Activated effector memory CD4-positive, alpha-beta T cell treated with Interleukin-2 at 50 U/mL for 16 hours (primary cell): ENCODE measurements around the gene SARS2.
A peak's percentile ranks its signal among the peaks of the same experiment; 100 is the strongest.
"Not testable (repeated sequence)": the region's sequence is repeated elsewhere in the genome, so short reads cannot be mapped to it uniquely, and the experiment has no call there.

ENCODE experiments used
- DNase-seq: peaks from one replicate; pipeline ENCODE4 v3.0.0-alpha.2; 2020

The SARS2 gene

DNA sequence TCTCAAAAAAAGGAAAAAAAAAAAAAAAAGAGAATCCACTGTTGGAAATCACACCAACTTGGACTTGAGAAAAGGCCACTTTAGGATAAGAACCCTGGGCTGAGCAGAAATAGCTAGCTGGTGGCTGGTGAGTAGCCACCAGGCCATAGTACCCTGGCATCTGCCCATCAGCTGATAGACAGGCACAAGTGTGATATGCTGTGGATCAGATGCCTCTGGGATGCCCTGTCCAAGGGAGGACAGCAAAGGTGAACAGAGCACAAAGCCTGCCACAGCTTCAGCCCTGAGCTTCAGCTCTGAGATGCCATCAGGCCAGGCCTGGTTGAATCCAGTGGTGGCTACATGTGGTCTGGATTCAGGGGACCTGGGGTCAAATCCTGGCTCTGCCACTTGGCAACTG lies 39.9 kb downstream of the SARS2 start:
- DNase-seq, result no peak

DNA sequence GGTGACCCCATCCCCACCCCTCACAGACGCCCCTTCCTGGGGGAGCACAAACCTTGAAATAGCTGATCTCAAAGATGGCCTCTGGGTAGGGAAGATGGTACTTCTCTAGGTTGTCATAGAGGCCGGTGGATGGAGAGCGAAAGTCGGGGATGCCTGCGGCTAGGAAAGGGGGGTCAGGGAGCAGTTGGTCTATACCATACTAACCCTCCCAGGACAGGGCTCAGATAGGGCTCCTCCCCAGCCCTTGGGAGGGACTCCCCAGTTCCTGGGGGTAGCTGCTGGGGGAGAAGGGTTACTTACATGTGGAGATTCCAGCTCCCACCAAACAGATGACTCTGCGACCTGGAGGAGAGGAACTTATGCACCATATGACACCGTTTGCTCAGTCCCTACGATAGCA lies 40.8 kb downstream of the SARS2 start:
- no peak for DNase-seq

DNA sequence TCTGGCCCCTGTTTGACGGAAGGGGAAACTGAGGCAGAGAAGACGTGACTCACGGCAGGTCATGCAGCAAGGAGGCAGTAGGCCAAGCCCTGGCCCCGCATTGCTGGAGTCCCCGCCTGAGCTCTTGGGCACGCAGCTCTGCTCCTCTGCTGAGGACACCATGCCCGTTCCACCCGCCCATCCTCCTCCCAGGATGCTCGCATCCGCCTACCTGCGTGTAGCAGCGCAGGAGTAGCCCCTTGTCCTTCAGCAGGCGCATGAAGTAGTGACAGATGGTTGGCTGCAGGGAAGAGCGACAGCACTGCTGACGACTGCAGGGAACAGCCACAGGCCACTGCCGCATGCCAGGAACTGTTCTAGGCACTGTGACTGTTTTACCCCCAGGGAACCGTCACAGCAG lies 41.7 kb downstream of the SARS2 start:
- DNase-seq, result no peak

DNA sequence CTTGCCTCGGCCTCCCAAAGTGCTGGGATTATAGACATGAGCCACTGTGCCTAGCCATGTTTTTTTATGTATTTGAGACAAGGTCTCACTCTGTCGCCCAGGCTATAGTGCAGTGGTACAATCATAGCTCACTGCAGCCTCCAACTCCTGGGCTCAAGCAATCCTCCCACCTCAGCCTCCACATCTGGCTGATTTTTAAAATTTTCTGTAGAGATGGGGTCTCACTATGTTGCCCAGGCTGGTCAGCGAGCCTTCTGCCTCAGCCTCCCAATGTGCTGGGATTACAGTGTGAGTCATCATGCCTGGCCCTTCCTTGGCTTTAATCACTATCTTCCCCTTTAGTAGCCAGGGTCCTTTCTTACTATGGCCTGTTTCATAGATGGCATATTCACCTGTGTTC lies 45.9 kb downstream of the SARS2 start:
- not testable (repeated sequence) for DNase-seq

DNA sequence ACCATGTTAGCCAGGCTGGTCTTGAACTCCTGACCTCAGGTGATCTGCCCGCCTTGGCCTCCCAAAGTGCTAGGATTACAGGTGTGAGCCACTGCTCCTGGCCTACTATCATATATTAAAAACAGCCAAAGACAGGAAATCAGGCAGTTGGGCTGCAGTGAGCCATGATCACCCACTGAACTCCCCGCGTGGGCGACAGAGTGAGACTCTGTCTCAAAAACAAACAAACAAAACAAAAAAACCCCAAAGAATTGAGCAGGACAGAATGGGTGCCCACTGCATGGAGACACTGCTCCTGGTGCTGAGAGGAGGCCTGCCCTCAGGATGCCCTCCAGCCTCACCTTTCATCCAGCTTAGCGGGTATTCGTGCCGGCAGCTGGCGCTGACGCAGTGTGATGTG lies 47.3 kb downstream of the SARS2 start:
- no peak for DNase-seq

DNA sequence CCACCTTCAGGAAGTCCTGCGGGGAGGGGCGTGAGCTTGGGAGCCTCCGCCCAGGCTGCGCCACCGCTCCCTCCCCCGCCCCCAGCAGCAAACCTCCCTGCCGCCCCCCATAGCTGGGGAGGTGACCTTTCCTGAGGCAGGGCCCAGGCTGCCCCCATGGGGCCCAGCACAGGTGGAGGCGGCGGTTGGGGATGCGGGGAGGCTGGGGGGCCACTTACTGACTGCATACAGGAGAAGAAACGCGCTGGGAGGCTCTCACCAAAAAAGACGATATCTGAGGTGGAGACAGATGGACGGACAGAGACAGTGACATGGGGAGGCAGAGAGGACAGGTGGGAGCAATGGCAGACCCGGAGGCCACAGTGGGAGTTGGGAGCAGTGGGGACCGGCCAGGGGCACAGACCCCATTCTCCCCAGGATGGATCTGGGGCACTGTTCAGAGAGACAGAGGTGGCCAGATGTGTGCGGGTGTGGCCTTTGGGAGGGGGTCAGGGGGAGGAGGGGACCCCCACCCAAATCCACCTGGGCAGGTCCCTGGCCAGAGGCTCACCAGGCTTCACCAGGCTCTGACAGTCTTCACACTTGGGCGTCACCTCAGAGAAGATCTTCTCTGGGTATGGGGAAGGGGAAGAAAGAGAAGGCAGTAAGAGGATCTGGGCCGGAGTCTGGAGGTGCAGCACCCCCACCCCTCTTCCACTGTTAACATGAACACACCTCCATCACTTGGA lies 49.5 kb downstream of the SARS2 start:
- DNase-seq, result no peak

DNA sequence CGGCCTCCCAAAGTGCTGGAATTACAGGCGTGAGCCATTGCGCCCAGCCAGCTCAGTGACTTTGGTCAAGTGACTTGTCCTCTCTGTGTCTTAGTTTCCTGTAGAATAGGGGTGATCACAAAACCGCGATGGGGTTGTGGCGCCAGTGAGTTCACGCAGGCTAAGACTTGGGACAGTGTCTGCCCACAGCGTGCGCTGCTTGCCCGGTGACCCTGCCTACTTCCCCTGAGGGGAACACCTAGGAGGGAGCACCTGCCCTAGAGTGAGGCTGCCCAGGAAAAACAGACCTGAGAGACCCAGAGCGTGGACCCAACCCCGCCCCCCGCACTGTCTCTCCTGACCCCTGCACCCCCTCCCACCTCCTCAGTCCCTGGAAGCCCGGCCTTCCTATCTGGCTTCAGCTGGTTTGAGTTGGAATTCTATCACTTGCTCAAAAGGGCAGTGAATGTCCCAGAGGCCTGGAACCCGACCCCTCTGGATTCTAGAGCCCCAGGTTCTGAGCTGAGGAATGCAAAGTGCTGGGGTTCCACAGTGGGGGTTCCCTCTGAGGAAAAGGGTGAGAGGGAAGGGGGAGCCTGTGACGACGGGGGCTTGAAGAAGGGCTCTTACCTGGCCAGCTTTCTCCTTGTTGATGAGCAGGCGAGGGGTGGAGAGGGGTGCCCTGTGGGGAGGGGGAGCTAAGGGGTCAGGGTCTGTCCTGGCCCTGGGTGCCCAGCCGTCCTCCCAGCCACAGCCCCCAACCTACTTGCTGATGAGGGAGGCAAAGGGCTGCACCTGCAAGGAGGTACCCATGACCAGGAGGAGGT lies 50.3 kb downstream of the SARS2 start:
- no peak for DNase-seq

DNA sequence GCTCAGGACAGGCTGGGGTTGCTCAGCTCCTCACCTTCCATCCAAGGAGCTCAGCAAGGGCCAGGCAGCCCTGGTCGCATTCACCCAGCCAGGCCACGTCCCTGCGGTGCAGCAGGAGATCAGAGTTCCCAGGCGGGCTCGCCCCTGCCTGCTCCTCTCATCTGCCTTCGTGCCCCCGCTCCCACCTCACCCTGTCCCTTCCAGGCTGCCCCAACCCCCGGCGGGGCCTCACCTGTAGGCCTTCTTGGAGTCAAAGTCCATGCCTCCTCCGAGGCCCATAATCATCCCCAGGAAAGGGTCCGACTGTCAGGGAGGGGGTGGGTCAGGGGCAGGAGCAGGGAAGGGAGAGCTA lies 51.2 kb downstream of the SARS2 start:
- DNase-seq, result no peak

DNA sequence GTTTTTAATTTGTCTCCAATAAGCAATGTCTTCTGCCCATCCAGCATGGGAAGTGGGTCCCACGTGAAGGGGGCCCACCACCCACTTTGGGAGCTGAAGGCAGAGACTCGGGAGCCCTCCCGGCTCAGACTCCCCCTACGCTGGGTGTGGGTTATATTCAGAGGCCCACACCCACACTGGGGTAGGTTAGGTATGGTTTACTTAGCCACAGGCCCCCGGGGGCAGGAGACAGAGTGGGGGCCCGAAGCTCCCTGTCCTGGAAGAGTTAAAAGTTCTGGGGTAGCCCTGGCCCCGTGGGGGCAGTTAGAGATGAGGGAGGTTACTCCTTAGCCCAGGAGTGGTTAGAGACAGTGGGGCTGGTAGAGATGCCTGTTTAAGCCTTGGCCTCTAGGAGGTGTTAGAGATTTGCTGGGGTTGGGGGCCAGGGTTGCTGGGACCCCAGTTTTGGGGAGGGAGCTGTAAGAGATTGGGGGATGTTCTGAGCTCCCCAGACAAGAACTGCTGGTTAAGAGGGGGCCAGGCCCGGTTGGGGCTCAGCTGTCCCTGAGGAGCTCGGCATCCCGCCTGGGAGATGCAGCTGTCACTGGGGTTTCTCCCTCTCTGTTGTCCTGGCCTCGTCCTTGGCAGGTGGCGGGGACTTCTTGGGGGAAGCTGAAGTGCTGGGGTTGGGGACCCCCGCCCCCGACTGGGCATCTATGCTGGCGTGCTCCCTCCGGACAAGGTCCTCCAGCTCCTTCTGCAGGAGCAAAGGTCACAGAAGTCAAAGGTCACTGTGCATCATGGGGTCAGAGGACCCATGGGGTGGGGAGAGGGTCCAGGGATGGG lies 51.8 kb downstream of the SARS2 start:
- DNase-seq, result no peak

DNA sequence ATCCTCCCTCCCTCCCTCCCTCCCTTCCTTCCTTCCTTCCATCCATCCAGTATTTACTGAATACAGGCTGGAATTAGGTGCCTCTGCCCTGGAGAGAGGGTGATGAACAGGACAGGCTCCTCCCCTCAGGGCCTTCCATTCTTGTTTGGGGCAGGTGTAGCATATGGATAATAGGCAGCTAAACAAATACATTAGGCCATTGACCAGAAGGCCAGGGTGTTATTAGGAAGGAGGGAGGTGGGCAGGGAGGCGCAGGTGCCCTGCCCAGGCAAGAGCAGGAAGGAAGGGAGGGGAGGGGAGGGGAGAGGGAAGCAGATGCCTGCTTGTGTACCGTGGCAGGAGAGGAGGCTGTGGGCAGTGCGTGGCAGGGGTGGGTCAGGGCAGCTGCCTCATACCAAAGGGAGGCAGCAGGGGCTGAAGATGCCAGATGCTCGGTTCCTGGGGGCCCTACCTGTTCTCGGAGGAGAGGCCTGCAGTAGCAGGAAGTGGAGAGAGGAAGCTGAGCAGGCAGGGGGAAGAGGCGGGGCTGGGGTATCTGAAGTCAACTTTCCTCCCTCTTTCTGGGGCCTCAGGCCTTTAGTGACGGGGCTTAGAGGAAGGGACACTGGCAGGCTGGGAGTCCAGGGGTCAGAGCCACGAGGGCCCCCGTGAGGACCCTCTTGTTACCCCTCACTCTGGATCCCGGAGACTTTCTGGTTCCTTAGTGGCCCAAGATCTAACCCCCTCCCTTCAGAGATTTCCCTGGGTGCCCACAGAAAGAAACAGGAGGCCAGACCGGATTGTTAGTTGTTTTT lies 52.6 kb downstream of the SARS2 start, which contains the start of gene RINL:
TSS of gene RINL (minus strand) at position 495 of the 794 bp plus-strand sequence. CDS start 1,533 bp downstream, outside the sequence.
- DNase-seq, result peak; percentile 68

DNA sequence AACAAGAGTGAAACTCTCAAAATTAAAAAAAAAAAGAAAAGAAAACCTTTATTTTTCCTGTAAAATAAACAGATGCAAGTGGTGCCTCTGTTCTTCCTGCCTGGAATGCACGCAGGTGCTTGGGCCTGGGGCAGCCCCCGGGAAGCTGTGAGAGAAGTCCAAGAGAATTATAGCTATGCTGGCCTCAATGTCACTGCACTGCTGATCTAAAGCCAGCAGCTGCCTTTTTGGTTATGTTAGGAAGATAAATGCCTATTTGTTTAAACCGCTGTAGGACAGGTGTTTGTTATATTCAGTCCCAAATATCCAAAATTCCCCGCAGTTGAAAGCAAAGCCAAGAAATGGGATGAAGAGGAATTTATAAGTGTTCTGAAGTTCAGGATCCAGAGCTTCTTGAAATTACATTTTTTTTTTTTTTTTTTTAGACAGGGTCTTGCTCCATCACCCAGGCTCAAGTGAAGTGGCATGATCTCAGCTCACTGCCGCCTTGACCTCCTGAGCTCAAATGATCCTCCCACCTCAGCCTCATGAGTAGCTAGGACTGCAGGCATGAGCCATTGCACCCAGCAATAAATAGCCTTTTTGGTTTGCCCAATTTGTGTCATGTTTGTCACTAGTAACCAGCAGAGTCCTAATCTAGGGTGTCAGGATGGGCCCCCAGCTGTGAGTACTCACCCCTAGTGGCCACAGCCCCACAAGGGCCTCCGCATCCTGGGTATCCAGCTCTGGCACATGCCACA lies 54.7 kb downstream of the SARS2 start:
- DNase-seq, result no peak

DNA sequence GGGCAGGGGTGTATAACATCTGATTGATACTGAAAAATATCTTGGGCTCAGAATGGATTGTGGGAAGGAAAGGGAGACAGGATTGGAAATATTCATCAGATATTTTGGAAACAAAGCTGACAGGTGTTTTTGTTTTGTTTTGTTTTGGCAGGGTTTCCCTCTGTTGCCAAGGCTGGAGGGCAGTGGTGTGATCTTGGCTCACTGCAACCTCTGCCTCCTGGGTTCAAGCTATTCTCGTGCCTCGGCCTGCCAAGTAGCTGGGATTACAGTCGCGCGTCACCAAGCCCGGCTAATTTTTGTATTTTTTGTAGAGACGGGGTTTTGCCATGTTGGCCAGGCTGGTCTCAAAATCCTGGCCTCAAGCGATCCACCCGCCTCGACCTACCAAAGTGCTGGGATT lies 57.2 kb downstream of the SARS2 start:
- not testable (repeated sequence) for DNase-seq

DNA sequence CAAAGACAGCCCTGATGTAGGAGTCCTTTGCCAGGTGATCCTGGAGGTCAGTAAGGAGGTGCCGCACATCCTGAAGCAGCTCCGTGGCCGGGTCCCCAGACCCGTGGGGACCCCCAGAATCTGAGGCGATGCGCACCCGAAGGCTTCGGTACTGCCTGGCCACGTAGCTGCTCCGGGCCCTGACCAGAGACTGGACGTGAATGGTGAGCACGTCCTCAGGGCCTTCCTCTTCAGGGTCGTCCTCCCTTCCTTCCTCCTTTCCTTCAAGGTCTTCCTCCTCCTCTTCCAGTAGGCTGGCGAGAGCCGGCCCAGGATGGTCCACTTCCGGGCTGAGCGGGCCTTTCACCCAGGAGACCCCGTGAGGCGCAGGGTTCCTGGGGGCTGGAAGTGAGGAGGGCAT lies 60.0 kb downstream of the SARS2 start:
- no peak for DNase-seq

DNA sequence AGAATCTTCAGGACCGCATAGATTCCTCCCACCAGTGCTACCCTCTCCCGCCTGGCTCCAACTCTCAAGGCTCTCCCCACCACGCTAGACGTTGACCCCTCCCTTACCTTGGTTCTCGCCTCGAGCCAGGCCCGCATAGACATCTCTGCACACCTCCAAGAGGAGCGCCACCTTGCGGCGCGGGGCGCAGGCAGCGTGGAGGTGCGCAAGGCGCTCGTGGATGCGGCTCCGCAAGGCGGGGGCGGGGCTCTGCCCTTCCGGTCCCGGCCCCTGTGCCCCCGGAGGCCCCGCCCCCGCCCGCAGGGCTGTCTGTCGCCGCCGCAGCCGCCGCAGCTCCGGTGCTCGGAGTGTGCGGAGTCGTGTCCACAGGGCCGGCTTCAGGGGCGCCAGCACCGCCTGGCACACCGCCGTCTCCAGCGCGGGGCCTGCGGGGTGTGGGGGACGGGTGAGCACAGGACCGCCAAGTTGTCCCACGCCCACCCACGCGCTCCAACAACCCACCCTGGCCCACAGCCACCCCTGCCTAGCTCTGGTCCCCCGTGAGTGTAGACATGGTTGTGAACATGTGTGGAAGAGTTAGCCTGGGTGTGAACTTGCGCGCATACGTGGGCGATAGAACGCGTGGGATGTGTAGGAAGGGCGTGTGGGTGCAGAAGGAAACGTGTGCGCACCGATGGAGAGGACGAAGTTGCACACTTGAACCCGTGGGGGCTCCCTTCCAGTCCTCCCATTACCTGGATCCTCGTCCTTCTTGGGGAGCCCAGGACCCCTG lies 60.5 kb downstream of the SARS2 start:
- peak; percentile 93 for DNase-seq

DNA sequence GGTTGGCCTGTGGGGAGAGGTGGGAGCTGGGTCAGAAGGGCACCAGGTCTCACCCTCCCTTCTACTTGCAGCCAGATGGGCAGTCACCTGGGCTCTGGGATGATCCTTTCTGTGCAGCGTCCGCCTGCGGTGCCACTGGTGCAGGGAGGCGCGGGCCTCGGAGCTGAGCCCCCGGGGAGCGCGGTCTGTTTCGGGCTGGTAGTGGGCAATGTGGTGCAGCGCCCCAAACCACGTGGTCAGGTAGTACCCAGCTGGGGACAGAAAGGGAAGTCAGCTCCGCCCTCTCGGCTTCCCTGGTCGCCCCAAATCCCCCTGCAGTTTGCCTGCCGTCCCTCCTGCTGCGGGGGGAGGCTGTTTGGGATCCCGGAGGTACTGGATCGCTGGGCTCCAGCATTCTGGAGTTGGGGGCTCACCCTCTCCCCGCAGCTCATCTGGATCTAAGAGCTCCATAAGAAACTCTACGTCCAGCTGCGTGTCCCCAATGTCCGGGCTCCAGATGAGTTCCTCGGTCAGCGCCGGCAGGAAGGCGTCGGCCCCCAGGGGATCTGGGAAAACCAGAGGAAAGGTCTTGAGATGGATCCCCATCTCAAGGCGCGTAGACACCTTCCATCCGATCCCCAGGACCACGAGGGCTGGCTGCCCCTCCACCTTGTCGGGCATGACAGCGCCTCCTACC lies 61.3 kb downstream of the SARS2 start:
- no peak for DNase-seq

DNA sequence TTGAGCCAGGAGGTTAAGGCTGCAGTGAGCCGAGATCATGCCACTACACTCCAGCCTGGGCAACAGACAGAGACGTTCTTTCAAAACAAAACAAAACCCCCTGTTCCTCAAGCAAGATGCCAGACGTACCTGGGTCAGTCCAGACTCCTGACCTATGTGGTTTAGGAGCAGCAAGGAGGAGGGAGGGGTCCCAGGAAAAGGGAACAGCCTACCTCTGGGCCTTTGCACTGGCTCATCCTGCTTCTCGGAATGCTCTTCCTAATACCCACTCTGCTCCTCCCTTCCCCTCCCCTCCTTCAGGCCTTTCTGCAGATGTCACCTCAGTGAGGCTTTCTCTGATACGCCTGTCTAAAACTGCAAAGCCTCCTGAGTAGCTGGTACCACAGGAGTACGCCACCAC lies 62.0 kb downstream of the SARS2 start:
- DNase-seq, result no peak

DNA sequence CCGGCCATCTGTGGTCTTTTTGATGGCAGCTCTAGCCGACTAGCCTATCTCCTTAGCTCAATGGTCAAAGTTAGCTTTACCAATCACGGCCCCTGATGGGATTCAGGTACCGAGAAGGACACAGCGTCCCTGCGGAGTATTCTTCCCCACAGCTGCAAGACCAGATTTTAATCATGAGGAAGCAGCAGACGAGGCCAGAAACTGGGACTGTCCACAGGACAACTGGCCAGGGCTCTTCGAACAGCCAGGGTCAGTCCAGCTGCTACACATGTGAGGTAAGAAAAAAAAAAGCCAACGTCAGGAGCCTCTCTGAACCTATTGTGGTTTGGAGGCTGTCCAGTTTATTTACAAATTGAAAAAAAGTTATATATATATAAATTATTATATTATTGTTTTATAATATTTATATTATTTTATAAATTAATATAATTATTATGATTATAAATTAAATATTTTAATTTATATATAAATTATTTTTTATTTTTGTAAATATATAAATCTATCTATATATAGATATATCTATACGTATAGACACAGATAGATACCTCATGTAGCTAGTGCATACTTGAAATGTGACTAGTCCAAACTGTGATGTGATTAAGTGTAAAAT lies 63.3 kb downstream of the SARS2 start:
- DNase-seq, result no peak
